KMS-11 (cell line): ENCODE results near the gene PRKG2.

Source experiments
- H2AFZ ChIP-seq: fragments of 200-600 bp; sonication (generic); 2 replicates; pipeline ENCODE4 v1.6.1; 2016; ENCODE audit warnings: antibody characterized with exemption, mixed run types, low read depth
- H3K27ac ChIP-seq: fragments of 200-600 bp; sonication (generic); 2 replicates; pipeline ENCODE4 v1.6.1; 2016; ENCODE audit warnings: mild to moderate bottlenecking, mixed run types
- H3K27me3 ChIP-seq: fragments of 200-600 bp; sonication (generic); 2 replicates; pipeline ENCODE4 v1.6.1; 2017; ENCODE audit warnings: mild to moderate bottlenecking, low read depth, mixed run types, moderate library complexity; ENCODE audit not compliant: insufficient read depth
- H3K36me3 ChIP-seq: fragments of 200-600 bp; sonication (generic); 2 replicates; pipeline ENCODE4 v1.6.1; 2017; ENCODE audit warnings: mild to moderate bottlenecking, mixed run types; ENCODE audit not compliant: insufficient read depth
- H3K4me1 ChIP-seq: fragments of 200-600 bp; sonication (generic); 2 replicates; pipeline ENCODE4 v1.6.1; 2016; ENCODE audit warnings: mild to moderate bottlenecking, low read depth, mixed run types; ENCODE audit not compliant: poor library complexity, severe bottlenecking
- H3K4me2 ChIP-seq: fragments of 200-600 bp; sonication (generic); 2 replicates; pipeline ENCODE4 v1.7.0; 2016; ENCODE audit warnings: mild to moderate bottlenecking, mixed run types
- H3K4me3 ChIP-seq: fragments of 200-600 bp; sonication (generic); IDR thresholded peaks from 2 replicates; pipeline ENCODE4 v1.6.1; 2017; ENCODE audit warnings: low read depth, low read length, mixed read lengths; ENCODE audit not compliant: insufficient read depth
- H3K79me2 ChIP-seq: fragments of 200-600 bp; sonication (generic); 2 replicates; pipeline ENCODE4 v1.6.1; 2016; ENCODE audit warnings: low read depth, mixed run types; ENCODE audit not compliant: insufficient read depth
- H3K9ac ChIP-seq: fragments of 200-600 bp; sonication (generic); 2 replicates; pipeline ENCODE4 v1.6.1; 2016; ENCODE audit warnings: mild to moderate bottlenecking, mixed run types
- H4K20me1 ChIP-seq: fragments of 200-600 bp; sonication (generic); 2 replicates; pipeline ENCODE4 v1.6.1; 2016; ENCODE audit warnings: mild to moderate bottlenecking, mixed run types; ENCODE audit not compliant: insufficient read depth
- CTCF ChIP-seq: fragments of 200-600 bp; sonication (generic); conservative IDR thresholded peaks from 2 replicates; pipeline ENCODE4 v1.6.1; 2017; ENCODE audit warnings: low read depth, mild to moderate bottlenecking, antibody characterized with exemption, low read length, moderate library complexity, mixed read lengths

The PRKG2 gene

GRCh38 chr4:81143183-81143582, 71.8 kb downstream of the PRKG2 start:
- no peaks in the 10 kb centered on the region for H3K36me3 ChIP-seq
- H3K4me1 ChIP-seq: no peaks in the 10 kb centered on the region
- TF ChIP-seq CTCF: no peak
- no peak overlapping the region for H3K4me2 ChIP-seq
- no peaks in the 10 kb centered on the region for H4K20me1 ChIP-seq
- H3K27me3 ChIP-seq: no peaks in the 10 kb centered on the region
- H2AFZ ChIP-seq: no peak overlapping the region
- no peak overlapping the region for H3K9ac ChIP-seq
- H3K79me2 ChIP-seq: no peaks in the 10 kb centered on the region
- H3K4me3 ChIP-seq: no peak overlapping the region
- no peak overlapping the region for H3K27ac ChIP-seq

- Histone ChIP-seq H3K4me1 (no peaks in the 10 kb centered on the region), H3K36me3 (no peaks in the 10 kb centered on the region), H3K27ac (no peak overlapping the region), H3K4me3 (no peak overlapping the region), H4K20me1 (no peaks in the 10 kb centered on the region), H3K9ac (no peak overlapping the region), H3K79me2 (no peaks in the 10 kb centered on the region), H2AFZ (no peak overlapping the region), H3K27me3 (no peaks in the 10 kb centered on the region), H3K4me2 (no peak overlapping the region)
- no peak for TF ChIP-seq CTCF
These were observed 72.3 kb downstream of the PRKG2 start for GRCh38 chr4:81142744-81143143.

- H3K27me3 ChIP-seq: no peaks in the 10 kb centered on the region
- no peak overlapping the region for H3K9ac ChIP-seq
- no peak for TF ChIP-seq CTCF
- no peaks in the 10 kb centered on the region for H3K36me3 ChIP-seq
- no peak overlapping the region for H3K4me3 ChIP-seq
- no peak overlapping the region for H3K4me2 ChIP-seq
- H2AFZ ChIP-seq: no peak overlapping the region
- H4K20me1 ChIP-seq: no peaks in the 10 kb centered on the region
- no peak overlapping the region for H3K27ac ChIP-seq
- no peaks in the 10 kb centered on the region for H3K79me2 ChIP-seq
- no peaks in the 10 kb centered on the region for H3K4me1 ChIP-seq
These were observed 77.1 kb downstream of the PRKG2 start for GRCh38 chr4:81137894-81138293.

- H3K27ac ChIP-seq: no peak overlapping the region
- no peaks in the 10 kb centered on the region for H3K79me2 ChIP-seq
- TF ChIP-seq CTCF: no peak
- H3K4me1 ChIP-seq: no peaks in the 10 kb centered on the region
- H3K36me3 ChIP-seq: no peaks in the 10 kb centered on the region
- no peak overlapping the region for H3K4me2 ChIP-seq
- no peak overlapping the region for H3K4me3 ChIP-seq
- H3K27me3 ChIP-seq: no peaks in the 10 kb centered on the region
- no peaks in the 10 kb centered on the region for H4K20me1 ChIP-seq
- H2AFZ ChIP-seq: no peak overlapping the region
- H3K9ac ChIP-seq: no peak overlapping the region
These were observed 77.6 kb downstream of the PRKG2 start for GRCh38 chr4:81137446-81137845.
